ENCODE results near the gene SRP54.

DNA sequence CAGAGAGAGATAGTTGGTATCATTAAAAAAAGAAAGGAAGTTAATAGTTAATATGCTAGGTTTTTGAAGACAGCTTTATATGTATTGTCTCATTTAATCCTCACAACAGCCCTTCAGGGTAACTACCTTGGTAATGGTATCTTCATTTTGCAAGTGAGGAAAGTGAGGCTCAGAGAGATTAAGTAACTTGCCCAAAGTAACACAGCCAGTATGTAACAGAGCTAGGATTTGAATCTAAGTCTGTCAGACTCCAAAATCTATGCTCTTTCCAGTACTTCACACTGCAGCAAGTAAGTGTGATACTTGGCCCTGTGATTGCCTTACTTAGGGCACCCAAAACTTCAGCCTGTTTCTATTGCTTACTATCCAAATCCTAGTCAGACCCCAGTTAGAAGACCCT is 7.0 kb downstream of the SRP54 start:
- TF ChIP-seq, protein P1, sequence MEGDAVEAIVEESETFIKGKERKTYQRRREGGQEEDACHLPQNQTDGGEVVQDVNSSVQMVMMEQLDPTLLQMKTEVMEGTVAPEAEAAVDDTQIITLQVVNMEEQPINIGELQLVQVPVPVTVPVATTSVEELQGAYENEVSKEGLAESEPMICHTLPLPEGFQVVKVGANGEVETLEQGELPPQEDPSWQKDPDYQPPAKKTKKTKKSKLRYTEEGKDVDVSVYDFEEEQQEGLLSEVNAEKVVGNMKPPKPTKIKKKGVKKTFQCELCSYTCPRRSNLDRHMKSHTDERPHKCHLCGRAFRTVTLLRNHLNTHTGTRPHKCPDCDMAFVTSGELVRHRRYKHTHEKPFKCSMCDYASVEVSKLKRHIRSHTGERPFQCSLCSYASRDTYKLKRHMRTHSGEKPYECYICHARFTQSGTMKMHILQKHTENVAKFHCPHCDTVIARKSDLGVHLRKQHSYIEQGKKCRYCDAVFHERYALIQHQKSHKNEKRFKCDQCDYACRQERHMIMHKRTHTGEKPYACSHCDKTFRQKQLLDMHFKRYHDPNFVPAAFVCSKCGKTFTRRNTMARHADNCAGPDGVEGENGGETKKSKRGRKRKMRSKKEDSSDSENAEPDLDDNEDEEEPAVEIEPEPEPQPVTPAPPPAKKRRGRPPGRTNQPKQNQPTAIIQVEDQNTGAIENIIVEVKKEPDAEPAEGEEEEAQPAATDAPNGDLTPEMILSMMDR (conservative IDR thresholded peaks at IDR 0.05), result no peak
- TF ChIP-seq EZH2 (IDR thresholded peaks at IDR 0.05; ENCODE audit: low read depth), result no peak

All from PC-9 (cell line).